DOHH2 (cell line): Measurements from ENCODE around the gene ZPR1.

ENCODE experiments used
- H3F3A ChIP-seq: fragments of 200-600 bp; sonication (generic), shearing (Covaris generic); 2 replicates; pipeline ENCODE4 v1.6.0; 2016; ENCODE audit warnings: antibody characterized with exemption, mild to moderate bottlenecking; ENCODE audit not compliant: control insufficient read depth, insufficient read depth
- H3K27ac ChIP-seq: fragments of 200-600 bp; sonication (generic); 2 replicates; pipeline ENCODE4 v1.5.1; 2014; ENCODE audit warnings: low read depth, mild to moderate bottlenecking, low read length, moderate library complexity
- H3K27me3 ChIP-seq: fragments of 200-600 bp; sonication (generic); 2 replicates; pipeline ENCODE4 v1.6.1; 2014; ENCODE audit warnings: mild to moderate bottlenecking, low read length, mixed read lengths; ENCODE audit not compliant: control insufficient read depth
- H3K36me3 ChIP-seq: fragments of 200-600 bp; sonication (generic); 2 replicates; pipeline ENCODE4 v1.6.1; 2014; ENCODE audit warnings: mild to moderate bottlenecking, low read length, moderate library complexity, mixed read lengths; ENCODE audit not compliant: control insufficient read depth
- H3K4me1 ChIP-seq: fragments of 200-600 bp; sonication (generic); 2 replicates; pipeline ENCODE4 v1.6.1; 2014; ENCODE audit warnings: mild to moderate bottlenecking, low read length, mixed read lengths; ENCODE audit not compliant: control insufficient read depth
- H3K4me2 ChIP-seq: fragments of 200-600 bp; sonication (generic); 2 replicates; pipeline ENCODE4 v1.6.0; 2014; ENCODE audit warnings: mild to moderate bottlenecking, low read length, moderate library complexity
- H3K4me3 ChIP-seq: fragments of 200-600 bp; sonication (generic); 2 replicates; pipeline ENCODE4 v1.5.1; 2014; ENCODE audit warnings: mild to moderate bottlenecking, low read length, mixed read lengths
- H3K79me2 ChIP-seq: fragments of 200-600 bp; sonication (generic); 2 replicates; pipeline ENCODE4 v1.6.1; 2014; ENCODE audit warnings: mild to moderate bottlenecking, low read length, mixed read lengths; ENCODE audit not compliant: control insufficient read depth
- H3K9me2 ChIP-seq: fragments of 200-600 bp; sonication (generic); replicated peaks from 2 replicates; pipeline ENCODE4 v1.6.1; 2014; ENCODE audit warnings: mild to moderate bottlenecking, low read length, mixed read lengths; ENCODE audit not compliant: control insufficient read depth
- H3K9me3 ChIP-seq: fragments of 200-600 bp; sonication (generic); 2 replicates; pipeline ENCODE4 v1.6.1; 2014; ENCODE audit warnings: antibody characterized with exemption, low read length, mixed read lengths; ENCODE audit not compliant: control insufficient read depth, insufficient read depth
- H4K20me1 ChIP-seq: fragments of 200-600 bp; sonication (generic); 2 replicates; pipeline ENCODE4 v1.6.0; 2014; ENCODE audit warnings: low read depth, mild to moderate bottlenecking, antibody characterized with exemption, low read length, moderate library complexity; ENCODE audit not compliant: control insufficient read depth, insufficient read depth
- CTCF ChIP-seq: fragments of 200-600 bp; sonication (generic); IDR thresholded peaks from one replicate; pipeline ENCODE4 v1.5.1; 2014; ENCODE audit warnings: antibody characterized with exemption, mild to moderate bottlenecking, low read depth, low read length; ENCODE audit not compliant: poor library complexity, severe bottlenecking
- EZH2phosphoT487 ChIP-seq: fragments of 200-600 bp; sonication (generic); IDR thresholded peaks from 2 replicates; pipeline ENCODE4 v1.6.1; 2017; ENCODE audit warnings: borderline replicate concordance, mild to moderate bottlenecking, antibody characterized with exemption, low read length, moderate library complexity, mixed read lengths

ZPR1 gene

GRCh38 chr11:116811194-116811593 is 23.4 kb upstream of the ZPR1 start:
- H3K4me2 ChIP-seq = no peak overlapping the region
- no peaks in the 10 kb centered on the region for H3K9me3 ChIP-seq
- no peaks in the 10 kb centered on the region for H3K79me2 ChIP-seq
- no peak overlapping the region for H3K4me3 ChIP-seq
- H3F3A ChIP-seq = no peaks in the 10 kb centered on the region
- H4K20me1 ChIP-seq = no peaks in the 10 kb centered on the region
- peaks cover 12% of the 10 kb centered on the region for H3K27me3 ChIP-seq
- no peaks in the 10 kb centered on the region for H3K36me3 ChIP-seq
- no peaks in the 10 kb centered on the region for H3K9me2 ChIP-seq
- no peak overlapping the region for H3K27ac ChIP-seq
- no peak for TF ChIP-seq EZH2phosphoT487
- TF ChIP-seq CTCF = no peak
- no peaks in the 10 kb centered on the region for H3K4me1 ChIP-seq

- no peaks in the 10 kb centered on the region for H3K4me1 ChIP-seq
- no peaks in the 10 kb centered on the region for H3K9me3 ChIP-seq
- H3K9me2 ChIP-seq = no peaks in the 10 kb centered on the region
- no peak overlapping the region for H3K4me2 ChIP-seq
- peaks cover 27% of the 10 kb centered on the region for H3K27me3 ChIP-seq
- H4K20me1 ChIP-seq = no peaks in the 10 kb centered on the region
- H3K36me3 ChIP-seq = no peaks in the 10 kb centered on the region
- no peak for TF ChIP-seq EZH2phosphoT487
- TF ChIP-seq CTCF = no peak
- no peaks in the 10 kb centered on the region for H3K79me2 ChIP-seq
- no peak overlapping the region for H3K4me3 ChIP-seq
- H3K27ac ChIP-seq = no peak overlapping the region
- H3F3A ChIP-seq = no peaks in the 10 kb centered on the region
These were observed 20.7 kb upstream of the ZPR1 start for GRCh38 chr11:116808262-116809175.

GRCh38 chr11:116807601-116808261 is 19.9 kb upstream of the ZPR1 start:
- Histone ChIP-seq H3K9me3 (no peaks in the 10 kb centered on the region), H3F3A (no peaks in the 10 kb centered on the region), H3K4me2 (no peak overlapping the region), H4K20me1 (no peaks in the 10 kb centered on the region), H3K36me3 (no peaks in the 10 kb centered on the region), H3K79me2 (no peaks in the 10 kb centered on the region), H3K4me3 (no peak overlapping the region), H3K9me2 (no peaks in the 10 kb centered on the region), H3K27me3 (peaks cover 21% of the 10 kb centered on the region), H3K27ac (no peak overlapping the region), H3K4me1 (no peaks in the 10 kb centered on the region)
- no peak for TF ChIP-seq CTCF
- TF ChIP-seq EZH2phosphoT487 = no peak
